NOMO-1 (cell line): ENCODE results near the gene MICU1.
A peak's percentile ranks its signal among the peaks of the same experiment; 100 is the strongest.
"Not testable (repeated sequence)": the region's sequence is repeated elsewhere in the genome, so short reads cannot be mapped to it uniquely, and the experiment has no call there.

ENCODE experiments used
- DNase-seq, 2 experiments: peaks; one replicate each; lab custom pipeline; 2025; ENCODE audit not compliant: unreplicated experiment in 2 of 2; lab: John Stamatoyannopoulos, UW

Gene MICU1

DNA sequence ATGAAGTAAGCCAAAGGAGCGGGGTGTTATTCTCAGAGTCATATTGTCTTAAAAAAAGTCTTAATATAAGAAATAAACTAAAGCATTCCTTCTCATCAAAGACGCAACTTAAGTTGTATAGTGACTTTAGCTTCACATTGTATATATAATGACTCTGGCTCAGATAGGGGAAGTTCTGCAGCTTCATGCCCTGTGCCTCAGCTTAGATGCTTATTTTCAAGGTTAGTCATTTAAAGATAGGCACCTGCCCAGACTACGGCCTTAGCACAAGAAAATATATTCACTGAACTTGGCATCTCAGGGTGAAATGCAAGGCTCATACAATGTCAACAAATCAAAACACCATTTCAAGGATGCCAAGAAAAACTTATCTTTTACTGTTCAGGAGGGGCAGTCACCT lies 218.4 kb downstream of the MICU1 start:
- DNase-seq, result no peak

DNA sequence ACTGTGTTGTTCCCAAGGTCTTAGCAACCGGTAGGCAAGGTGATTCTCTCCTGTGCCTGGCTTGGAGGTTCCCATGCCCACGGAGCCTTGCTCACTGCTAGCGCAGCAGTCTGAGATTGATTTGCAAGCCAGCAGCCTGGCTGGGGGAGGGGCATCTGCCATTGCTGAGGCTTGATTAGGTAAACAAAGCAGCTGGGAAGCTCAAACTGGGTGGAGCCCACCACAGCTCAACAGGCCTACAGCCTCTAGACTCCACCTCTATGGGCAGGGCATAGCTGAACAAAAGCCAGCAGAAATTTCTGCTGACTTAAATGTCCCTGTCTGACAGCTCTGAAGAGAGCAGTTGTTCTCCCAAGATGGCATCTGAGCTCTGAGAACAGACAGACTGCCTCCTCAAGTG lies 230.3 kb downstream of the MICU1 start:
- not testable (repeated sequence) for DNase-seq

DNA sequence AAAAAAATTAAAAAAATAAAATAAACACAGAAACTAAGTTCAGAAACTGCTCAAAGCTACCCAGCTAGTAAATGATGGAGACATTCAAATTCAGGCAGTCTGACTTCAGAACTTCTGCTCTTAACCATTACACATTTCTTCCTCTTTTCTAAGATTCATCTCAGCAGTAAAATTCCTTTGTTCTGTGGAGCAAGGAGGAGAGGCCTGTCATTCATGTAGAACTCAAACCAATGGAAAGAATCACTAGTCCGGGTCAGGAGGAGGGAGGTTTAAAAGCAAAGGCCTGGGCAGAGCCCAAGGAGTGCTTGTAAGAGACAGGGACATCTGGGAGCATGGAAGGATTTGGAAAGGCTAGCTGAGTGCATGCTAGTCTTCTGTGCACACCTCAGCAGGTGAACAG lies 233.3 kb downstream of the MICU1 start:
- DNase-seq, result peak in 1 of 2 experiments; percentile 10

DNA sequence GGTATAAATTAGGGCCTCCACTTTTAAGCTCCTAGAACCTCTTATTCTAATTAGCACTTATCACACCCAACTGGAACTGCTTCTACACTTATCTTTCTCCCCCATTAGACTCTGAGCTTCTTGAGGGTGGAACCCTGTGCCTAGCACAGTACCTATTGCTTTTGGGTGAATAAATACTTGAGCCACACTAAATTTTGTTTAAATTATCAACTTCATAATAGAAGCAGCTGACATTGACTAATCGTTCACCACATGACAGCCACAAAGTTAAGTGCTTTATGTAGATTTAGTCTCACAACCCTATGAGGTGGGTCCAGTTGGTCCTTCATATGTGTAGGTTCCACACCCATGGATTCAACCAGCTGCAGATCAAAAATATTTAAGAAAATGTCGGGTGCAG lies 235.1 kb downstream of the MICU1 start:
- DNase-seq, result no peak

DNA sequence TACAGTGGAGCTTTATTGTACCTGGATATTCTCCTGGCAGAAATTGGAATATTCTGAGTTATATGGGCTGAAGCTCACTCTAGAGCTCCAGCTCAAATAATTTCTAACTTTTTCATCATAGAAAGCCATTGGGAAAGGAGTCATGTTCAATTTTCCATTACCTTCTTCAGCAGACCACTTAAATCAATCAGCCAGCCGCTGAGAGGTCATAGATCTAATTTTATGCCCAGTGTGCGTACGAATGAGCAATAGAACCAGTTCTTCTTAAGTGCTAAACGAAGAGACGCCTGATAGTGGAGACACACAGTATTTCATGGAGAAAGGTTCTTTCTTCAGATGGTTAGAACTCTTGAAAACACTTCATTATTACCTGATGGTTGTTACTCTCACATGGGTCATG lies 236.2 kb downstream of the MICU1 start:
- no peak for DNase-seq

DNA sequence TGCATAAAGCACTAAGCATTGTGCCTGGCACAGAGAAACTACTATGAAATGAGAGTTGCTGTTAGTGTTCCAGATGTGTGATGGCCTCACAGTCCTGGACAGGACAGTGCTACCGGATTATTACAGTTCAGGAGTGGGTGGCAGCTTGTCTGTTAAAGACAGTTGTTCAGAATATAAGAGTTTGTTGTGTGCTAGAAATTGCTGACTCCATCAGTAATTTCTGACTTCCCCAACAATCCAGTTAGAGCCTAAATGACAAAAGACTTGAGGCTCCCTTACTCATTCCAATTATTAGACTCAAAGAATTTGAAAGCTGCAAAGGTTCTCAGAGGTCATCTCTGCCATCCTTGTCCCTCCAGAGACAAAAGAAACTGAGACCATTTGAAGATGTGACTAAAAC lies 236.9 kb downstream of the MICU1 start:
- DNase-seq, result no peak

DNA sequence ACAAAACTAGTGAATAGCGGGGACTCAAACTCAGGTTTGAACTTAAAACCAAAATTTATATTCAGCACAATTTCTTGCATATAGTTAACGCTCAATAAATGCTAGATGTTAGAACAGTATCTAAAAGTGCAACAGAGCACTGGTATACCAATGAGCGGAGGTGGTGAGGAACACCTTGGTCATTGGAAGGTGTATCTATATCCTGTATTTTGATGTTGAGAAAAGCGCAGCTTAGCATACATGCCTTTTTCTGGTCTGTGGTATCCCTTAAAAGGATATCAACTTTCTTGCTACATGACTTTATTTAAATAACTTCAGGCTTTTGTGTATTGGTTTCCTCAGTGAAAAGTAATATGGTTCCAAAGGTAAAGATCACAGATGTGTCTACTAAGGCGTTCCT lies 237.8 kb downstream of the MICU1 start:
- DNase-seq, result no peak

DNA sequence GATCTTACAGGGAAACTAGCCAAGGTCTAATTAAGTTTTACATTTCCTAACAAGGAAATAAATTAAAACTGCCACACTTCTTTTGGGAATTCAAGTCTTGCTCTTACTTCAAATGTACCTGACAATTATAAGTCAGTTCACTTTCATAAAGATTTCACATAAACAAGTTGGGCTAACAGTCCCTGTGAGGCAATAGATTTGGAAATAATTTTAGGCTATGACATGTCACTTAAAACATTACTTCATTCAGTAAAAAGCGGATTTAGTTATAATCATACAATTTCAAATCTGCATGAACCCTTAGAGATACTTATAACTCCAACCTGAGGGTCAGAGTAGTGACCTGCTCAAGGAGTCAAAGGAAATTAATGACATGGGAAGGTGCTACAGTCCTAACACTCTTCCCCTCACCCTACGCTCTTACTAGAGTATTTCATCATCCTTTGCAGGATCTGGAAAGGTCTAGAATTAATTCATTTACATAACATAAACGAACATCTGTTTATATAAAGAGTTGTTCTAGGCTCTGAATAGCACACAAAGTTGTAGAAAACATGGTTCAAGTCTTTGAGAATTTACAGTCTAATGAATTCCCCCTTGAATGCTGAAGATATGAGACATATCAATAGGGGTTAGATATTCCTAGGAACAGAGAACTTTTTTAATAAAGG lies 238.8 kb downstream of the MICU1 start:
- peak; percentile 44 to 76 for DNase-seq

DNA sequence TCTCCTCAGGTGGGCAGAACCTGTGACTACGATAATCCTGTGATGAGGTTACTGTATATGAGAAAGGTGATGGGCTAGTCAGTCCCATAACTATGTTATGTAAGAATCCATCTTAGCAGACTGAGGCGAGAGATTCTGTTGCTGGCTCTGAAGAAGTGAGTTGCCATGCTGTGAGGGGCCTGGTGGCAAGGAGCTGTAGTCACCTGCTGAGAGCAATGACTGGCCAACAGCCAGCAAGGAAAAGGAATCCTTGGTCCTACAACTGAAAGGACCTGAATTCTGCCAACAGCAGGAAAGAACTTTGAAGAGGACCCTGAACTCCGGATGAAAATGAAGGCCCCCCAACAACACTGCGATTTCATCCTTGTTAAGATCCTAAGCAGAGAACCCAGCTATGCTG lies 240.2 kb downstream of the MICU1 start:
- DNase-seq, result no peak

DNA sequence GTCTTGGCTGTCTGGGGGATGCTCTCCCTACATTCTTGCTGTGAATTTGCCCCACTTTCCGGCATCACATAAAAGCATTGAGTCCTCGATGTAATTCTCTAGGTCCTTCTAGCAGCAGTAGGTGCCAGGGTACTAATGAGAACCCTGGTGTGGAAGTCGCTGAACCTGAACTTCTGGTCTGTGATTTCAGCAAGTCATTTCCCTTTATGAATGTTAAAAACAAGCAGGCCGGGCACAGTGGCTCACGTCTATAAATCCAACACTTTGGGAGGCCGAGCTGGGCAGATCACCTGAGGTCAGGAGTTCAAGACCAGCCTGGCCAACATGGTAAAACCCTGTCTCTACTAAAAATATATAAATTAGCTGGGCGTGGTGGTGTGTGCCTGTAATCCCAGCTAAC lies 240.9 kb downstream of the MICU1 start:
- DNase-seq, result not testable (repeated sequence)

DNA sequence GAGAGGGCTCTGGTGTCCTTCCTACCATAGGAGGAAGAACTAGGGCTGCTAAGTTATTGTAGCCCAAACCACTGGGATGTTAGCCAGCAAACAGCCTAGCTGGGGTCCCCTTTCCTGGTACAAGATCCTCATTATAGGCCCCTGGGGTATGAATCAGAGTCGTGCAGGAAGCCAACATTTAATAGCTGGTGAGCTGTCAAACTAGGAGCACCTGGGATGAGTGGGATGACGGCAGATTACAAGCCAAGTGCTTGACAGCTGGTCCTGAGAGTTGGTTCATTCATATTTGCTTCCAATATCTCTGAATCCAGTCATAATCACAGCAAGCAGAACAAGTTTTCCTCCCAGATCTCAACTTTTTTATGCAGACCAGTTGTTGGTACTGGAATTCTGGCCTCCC lies 246.1 kb downstream of the MICU1 start:
- DNase-seq, result no peak

DNA sequence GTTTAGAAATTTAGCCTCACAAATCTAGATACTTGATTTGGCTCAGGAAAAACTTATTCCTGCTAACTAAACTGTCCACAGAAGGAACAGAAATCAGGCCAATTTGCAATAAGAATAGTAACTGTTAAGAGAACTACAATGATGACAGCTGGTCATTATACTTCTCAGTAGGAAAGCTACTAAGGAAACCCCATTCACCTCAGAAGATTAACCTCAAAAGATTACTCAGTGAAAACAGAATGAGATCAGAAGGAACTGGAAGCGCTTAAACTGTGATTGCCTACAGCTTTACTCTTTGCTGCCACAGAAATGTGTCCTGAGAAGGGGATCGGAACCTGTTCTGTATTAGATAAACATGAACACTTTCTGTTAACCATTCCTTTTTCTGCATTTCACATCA lies 246.8 kb downstream of the MICU1 start:
- peak in 1 of 2 experiments; percentile 21 for DNase-seq

DNA sequence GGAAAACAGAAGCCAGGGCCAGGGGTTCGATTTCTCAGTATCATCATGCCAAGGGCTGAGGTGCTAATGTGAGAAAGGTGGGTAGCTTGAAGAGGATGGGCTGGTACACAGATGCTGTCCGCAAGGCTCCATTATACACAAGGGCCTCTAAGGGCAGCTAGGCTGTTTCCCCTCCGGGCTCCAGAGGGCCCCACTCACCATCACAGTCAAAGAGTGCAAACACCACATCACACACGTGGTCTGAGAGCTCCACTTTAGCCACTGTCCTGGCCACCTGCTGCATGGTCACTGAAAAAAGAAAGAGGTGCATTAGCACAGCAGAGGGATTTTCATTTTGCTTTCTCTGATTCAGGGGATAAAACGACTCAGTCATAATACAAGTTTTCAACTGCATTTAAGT lies 250.3 kb downstream of the MICU1 start:
- DNase-seq, result no peak

DNA sequence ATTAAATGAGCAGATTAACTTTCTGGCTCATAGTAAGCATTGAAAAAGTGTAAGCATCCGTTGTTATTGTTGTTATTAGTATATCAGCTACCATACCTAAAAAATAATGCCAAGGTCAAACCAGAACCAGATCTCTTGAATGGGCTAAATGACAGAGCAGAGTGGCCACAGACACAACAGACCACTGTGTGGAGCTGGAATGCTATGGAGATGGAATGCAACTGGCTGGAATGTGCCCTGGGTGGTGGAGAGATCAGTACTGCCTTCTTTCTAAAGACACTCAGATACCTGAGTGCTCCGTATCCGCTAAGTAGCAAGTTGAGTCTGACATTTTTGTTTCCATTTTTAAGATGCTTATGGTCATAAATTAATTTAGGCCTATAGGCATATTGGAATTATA lies 250.7 kb downstream of the MICU1 start:
- no peak for DNase-seq

DNA sequence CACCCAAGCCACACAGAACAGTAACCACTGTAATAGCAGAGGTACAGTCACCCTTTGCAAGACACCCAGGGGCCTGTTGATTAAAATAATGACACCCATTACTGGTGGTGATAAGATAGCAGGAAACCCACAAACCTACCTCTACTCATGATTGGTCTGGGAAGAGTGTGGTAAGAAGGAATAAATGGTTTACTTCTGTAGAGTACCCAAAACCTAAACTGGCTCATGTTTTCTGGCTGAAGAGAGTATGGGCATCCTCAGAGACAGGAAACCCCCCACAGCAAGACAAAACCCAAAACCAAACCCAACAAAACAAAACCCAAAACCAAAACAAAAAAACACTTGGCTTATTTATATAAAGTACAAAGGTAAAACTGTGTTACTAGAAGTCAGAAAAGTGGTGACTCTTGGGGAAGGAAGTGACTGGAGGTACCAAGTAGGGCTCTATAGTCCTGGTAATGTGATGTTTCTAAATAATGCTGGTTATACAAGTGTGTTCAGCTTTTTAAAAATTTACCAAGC lies 255.6 kb downstream of the MICU1 start:
- DNase-seq, result no peak

DNA sequence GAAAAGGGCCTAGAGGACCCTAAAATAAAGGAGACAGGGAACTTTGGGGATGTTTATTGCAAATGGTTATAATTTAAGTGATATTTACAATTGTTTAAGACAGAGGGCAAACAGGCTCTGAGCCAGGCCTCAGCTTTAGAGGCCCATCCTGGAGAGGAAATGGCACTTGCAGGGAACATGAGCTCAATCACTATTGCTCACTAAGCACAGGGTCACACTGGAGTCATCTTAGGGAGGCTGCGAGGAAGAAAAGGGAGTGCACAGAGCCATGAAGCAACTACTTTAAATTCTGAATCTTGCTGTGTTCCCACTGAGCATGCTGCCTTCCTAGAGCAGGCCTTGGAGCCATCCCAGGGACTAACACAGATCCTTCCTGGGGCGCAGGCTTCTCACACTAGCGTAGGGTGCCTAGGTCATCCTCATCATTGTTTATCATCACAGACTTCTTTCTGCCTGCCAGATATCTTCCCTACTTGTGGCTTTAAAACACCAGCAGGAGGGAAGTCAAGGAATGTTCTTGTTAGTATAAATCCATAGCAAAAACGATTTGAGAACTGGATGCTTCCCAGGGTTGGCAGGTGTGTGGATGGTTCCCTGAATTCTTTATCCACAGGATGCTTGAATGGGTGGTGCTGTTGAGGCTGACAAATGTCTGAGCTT lies 258.4 kb downstream of the MICU1 start:
- no peak for DNase-seq

DNA sequence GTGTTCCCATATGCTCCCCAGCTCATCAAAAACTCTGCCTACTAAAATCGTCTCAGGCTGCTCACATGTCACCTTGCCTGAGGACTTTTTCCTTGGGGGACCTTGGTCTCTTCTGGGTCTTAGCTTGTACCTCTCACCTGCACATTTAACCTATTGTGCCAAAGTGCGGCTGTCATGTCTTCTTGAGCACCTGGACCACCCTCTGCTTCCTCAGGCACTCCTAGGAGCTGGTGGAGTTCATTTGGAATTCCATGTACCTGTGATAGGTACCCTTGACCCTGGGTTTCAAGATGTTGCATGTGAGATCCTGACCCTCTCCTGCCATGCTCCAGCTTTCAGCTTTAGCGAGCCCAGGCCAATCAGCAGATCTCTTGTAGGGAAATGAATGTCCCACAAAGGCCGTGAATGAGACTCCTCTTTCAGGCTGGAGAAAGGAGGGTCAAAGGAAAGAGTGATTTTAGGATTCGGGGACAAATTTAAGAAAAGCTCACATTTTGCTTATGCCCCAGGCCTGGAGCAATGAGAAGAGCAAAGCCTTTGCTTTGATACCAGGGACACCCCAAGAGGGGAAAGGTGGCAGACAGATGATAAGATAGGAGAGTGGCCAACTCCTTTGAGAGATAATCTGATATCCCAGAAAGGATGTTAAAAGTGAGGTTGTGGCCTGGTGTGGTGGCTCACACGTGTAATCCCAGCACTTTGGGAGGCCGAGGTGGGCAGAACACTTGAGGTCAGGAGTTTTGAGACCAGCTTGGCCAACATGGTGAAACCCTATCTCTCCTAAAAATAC lies 260.6 kb downstream of the MICU1 start:
- DNase-seq, result no peak

DNA sequence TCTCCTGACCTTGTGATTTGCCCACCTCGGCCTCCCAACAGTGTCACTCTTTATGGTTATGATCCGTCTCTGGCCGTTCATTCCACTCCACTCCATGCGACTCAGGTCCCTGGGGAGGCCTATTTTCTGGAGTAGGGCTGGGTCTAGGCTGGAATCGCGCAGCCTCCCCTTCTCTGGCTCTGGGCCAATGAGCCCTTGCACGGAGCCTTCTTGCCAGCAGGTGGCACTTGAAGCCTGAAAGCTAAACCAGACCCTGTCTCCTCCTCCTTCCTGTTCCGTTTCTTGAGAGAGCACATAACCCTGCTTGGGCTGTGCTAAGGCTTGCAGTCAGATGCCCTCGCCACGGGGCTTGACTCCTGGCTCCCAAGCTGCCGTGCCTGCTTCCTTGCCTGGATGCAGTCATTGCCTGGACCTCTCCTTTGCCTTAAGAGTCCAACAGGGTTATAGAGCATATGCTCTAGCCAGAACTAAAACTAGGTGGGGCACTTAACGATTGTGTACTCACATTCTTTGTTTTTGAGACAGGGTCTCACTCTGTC lies 261.6 kb downstream of the MICU1 start:
- peak; percentile 80 to 89 for DNase-seq

DNA sequence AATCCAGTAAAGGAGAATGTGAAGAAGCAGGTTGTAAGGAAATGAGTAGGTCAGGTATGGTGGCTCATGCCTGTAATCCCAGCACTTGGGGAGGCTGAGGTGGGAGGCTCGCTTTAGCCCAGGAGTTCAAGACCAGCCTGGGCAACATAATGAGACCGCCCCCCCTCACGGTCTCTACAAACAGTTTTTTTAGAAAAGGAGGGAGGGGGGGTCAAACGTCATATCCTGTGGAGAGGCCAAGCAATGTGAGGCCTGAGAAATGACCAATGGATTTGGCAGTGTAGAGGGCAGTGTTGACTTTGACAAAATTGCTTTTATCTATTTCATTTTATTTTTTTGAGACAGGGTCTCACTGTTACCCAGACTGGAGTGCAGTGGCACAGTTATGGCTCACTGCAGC lies 268.9 kb downstream of the MICU1 start:
- no peak for DNase-seq

DNA sequence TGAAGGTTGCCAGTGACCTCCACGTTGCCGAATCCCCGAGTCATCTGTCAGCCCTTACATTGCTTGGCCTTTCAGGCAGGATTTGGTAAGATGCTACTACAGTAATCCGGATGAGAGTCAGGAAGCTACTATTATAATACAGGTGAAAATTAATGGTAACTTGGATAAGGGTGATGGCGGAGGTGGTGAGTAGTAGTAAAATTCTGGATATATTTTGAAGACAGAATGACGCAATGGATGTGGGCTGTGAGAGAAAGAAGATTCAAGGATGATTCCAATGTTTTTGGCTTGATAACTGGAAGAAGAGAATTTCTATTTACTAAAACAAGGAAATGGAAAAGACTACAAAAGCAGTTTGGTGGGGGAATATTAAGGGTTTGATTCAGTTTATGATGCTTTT lies 269.8 kb downstream of the MICU1 start:
- no peak for DNase-seq

DNA sequence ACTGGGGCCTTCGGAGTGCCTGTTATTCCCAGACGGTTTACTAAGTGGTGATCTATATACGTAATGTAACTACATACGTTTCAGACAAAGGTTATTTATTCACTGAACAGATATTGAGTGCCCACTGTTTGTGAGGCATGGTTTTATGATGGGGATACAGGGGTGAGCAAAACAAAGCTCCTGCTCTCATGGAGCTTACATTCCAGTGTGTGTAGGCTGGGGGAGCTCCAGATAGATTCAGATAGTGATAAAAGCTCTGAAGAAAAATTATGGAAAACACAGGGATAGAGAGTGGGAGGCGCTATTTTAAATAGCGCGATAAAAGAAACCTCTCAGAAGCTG lies 270.7 kb downstream of the MICU1 start:
- no peak for DNase-seq
